GM18502 (cell line): ENCODE data around the gene HES3.
"Not testable (repeated sequence)": the region's sequence is repeated elsewhere in the genome, so short reads cannot be mapped to it uniquely, and the experiment has no call there.

Experiments used
- ATAC-seq: cut with Tn5 transposase; IDR thresholded peaks from one replicate; pipeline ENCODE4 v1.9.1; 2021; ENCODE audit warnings: mild to moderate bottlenecking; ENCODE audit not compliant: unreplicated experiment, poor library complexity

The HES3 gene

DNA sequence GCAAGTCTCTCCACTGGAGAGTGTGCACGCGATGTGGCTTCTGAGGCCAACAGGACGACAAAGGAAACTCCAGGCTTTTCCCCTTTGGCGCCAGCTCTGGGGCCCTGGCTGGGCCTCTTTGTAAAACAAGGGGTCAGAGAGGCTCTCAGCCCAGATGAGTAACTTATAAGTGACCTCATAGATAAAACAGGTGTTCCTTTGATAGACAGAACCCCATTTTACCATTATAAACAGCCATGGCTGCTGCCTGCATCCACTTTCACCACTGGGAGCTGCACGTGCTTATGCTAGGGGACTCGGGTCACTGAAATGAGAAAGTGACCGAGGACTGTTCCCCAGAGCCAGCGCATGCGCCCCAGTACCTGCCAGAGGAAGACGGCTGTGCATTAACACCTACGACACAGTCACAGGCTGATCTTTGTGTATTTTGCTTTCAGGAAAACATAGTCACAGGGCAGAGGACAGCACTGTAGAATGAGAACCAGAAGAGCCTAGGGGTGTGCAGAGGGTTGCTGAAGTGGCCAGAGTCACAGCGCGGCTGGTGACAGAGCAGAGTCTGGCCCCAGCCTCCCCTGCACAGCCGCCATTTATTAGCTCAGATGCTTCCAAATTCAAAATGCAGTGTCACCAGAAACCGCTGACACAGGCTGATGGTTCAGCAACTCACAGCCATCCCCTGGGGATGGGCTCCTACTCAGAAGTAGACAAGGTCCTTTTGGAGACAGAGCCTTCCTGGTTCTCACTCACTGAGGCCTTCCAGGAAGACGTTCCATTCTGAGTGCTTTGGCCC is 25.4 kb upstream of the HES3 start:
- ATAC-seq, result no peak

DNA sequence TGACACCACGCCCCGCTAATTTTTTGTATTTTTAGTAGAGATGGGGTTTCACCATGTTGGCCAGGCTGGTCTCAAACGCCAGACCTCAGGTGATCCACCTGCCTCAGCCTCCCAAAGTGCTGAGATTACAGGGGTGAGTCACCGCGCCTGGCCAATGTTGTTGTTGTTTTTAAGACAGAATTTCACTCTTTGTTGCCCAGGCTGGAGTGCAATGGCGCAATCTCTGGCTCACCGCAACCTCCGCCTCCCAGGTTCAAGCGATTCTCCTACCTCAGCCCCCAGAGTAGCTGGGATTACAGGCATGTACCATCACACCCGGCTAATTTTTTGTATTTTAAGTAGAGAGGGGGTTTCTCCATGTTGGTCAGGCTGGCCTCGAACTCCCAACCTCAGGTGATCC is 24.3 kb upstream of the HES3 start:
- ATAC-seq, result not testable (repeated sequence)

DNA sequence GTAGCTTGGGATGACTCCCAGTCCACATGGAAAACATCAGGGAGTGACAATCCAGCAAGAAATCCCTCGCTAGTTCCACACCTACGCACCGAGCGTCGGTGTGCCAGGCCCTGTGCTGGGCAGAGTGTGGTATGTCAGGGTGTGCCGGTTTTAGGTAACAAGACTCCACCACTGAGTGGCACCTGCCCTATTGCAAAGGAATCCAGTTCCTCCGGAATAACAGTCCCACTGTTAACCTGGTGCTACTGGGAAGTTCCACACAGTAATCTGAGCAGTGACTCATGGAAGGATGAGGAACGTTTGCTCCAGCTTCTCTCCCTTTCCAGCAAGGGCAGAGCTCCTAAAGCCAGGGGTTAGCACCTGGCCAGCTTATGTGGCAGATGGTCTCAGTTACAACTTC is 23.7 kb upstream of the HES3 start:
- ATAC-seq, result no peak

DNA sequence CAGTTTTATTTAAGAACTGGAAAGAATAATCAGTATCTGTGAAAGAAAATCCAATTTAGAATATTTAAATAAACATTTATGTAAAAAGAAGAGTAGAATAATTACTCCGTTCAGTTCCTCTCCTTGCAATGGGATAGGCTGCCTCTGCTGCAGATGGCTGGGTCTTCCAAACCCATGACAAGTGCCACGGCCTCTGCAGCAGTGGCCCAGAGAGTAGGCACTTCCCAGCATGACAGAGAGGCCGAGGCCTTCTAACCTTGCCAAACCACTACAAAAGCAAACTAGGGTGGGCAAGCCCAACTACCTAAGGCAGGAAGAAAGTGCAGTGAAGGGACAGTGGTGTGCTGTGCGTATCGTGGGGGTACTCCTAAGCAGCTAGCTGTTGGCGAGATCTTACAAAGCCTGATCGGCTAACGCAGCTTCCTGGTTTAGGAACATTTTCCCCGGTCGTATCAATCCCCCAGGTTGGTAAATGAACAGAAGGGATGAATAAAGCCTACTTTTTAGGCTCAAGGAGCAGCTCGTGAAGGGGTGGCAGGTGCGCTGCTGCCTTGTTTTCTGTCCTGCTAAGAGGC is 22.7 kb upstream of the HES3 start:
- no peak for ATAC-seq

DNA sequence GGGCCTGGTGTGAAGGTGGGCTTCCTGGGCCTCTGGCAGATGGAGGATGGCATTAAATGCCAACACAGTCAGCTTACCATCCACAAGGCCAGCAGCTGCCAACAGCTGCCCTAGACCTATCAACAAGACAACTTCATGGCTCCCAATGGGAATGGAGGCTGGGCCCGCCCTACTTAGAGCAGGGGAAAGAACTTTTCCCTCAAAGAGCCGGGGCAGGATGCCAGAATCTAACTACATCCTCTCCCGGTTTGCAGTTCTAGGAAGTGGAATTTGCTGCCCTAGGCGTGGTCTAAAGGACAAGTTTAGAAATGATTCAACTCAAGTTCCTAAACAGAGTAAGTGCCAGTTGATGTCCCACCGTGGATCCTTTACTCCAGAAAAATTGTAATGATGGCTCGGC is 21.3 kb upstream of the HES3 start:
- no peak for ATAC-seq

DNA sequence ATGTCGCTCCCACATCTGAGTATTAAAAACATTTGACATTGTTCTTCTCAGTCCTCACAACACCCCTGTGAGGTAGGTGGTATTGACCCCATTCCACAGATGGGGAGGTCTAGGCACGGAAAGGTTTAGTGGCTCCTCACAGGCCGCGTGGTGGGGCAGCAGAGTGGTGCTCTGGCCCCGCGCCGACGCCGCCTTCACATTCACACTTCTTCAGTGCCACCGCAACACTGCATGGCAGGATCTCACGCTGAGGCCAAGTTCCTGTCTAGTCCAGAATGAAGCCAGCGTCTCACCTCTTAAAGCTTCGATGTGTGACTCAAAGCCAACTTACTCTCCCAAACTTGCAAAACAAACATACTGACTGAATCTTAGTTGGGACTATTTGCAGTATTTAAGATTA is 20.4 kb upstream of the HES3 start:
- no peak for ATAC-seq

DNA sequence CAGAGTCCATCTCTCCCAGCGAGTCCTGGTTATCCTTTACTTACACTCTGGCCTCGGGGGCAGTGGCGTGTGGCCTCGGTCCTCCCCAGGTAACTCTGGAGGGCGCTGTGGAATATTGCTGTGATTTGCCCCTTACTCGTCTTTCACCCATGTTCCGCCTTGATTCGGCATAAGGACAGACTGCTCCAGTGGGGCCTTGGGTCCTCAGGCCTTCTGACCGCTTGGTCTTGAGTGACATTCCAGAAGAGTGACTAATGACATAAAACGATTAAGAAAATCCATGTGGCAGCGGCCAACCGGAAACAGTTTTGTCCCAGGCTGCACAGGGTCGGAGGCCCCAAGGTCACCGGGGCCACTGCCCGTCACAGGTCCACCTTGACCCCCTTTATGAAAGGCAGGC is 19.3 kb upstream of the HES3 start:
- ATAC-seq, result no peak

DNA sequence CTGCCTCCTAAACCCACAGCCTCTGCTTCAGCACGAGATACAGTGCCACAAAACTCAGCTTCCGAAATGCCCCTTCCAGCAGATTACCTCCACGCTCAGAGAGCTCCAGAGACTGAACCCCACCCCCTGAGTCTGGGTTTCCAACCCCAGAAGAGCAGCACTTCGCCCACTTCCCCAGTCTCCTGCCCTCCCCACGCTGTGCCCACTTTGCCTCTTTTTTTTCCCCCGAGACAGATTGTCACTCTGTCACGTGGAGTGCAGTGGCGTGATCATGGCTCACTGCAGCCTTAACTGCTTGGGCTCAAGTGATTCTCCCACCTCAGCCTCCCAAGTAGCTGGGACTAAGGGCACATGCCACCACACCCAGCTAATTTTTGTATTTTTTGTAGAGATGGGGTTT is 18.3 kb upstream of the HES3 start:
- no peak for ATAC-seq

DNA sequence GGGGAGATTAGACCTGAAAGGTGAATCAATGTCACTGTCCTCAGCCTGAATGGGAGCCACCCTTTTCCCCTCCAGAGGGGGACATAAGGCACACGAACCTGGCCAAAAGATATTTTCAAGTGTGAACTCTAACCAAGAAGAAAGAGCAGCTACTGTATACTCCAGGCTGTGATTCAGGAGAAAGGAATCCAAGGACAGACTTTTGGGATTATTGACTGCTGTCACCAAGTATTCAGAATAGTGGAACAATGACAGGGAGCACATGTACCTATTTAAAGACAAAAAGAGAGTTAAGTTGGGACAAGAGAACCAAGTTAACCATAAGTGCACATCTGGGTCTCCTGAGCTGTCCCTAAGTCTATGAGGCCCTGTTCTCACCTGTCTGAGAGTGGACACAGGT is 10.6 kb upstream of the HES3 start:
- ATAC-seq, result no peak

DNA sequence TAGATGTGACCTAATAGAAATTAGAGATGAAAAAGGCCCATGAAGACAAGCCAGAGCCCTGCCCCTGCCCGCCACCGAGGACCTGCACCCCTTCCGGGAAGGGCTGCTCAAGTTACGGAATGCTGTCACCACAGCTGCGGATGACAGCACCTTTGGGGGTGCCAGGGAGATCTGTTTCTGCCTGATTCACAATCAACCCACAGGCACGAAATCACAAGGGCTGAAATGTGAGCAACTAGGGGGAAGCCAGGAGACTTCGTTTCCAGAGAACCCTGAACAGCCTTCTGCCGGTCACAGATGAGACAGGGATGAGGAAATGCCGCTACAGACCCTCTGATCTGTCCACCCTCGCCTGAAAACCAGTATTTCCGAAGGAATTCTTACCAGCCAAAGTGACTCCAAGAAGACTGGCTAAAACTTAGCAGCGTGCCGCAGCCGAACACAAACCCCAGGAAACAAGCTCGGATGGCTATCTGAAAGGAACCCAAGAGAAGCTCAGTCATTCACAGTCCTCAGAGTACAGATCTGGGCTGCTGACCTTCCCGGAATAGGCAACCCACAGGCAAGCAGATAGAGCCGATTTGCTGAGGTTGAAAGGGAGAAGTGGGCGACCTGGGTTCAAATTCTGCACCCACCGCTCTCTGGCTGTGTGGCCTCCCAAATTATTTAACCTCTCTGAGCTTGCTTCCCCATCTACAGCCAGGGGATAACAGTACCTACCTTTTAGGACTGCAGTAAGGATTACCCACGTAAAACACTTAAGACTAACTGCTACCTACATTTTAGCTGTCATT is 9.3 kb upstream of the HES3 start:
- no peak for ATAC-seq

DNA sequence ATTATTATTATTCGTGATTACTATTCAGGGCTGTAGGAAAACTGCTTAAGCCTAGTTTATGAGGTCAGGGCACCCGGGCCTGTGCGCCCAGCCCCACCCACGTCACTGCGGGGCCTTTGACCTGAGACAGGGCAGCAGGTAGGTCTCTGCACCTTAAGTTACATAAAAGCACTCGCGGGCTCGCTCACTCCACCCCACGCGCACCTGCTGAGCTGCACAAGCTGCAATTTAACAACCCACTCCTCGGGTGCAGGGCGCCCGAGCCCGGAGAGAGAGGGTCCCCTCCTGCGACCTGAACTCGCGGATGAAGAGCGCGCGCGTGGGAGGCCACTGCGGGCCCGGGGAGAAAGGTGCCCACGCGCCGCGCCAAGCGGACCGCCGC is 8.7 kb upstream of the HES3 start:
- no peak for ATAC-seq

DNA sequence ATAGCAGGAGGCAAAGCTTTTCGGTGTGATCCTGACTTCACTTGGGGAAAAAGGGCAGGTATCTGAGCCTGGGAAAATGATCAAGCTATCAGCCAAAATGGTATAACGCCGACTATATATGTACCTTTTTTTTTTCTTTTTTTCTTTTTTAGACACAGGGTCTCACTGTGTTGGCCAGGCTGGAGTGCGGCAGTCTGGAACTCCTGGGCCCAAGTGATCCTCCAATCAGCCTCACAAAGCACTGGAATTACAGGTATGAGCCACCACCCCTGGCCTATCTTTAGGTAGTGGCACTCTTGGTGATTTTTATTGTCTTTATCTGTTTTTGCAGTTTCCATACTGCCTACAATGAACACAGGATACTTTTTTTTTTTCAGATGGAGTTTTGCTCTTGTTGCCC is 6.9 kb upstream of the HES3 start:
- ATAC-seq, result no peak

DNA sequence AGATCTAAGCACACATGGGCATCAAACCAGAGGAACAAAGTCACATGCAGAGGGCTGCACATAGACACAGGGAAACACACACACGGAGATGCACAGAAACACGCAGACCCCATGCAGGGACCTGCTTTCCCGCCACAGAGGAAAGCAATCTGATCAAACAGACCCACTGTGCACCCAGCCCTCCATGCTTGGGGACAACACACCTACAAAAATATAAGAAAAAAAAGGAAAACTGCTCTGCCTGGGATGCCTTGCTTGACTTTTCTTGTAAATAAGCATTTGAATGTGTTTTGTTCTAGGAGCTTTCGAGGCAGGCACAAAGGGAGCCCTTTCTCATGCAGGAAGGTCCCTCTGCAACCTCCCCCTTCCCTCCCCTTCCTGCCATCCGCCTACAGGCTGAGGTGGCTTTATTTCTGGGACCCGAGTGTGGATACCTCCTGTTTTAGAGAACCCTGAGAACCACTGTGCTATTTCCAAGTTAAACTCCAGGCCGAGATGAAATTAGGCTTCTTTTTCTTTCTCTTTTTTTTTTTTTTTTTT is 4.7 kb upstream of the HES3 start:
- no peak for ATAC-seq

DNA sequence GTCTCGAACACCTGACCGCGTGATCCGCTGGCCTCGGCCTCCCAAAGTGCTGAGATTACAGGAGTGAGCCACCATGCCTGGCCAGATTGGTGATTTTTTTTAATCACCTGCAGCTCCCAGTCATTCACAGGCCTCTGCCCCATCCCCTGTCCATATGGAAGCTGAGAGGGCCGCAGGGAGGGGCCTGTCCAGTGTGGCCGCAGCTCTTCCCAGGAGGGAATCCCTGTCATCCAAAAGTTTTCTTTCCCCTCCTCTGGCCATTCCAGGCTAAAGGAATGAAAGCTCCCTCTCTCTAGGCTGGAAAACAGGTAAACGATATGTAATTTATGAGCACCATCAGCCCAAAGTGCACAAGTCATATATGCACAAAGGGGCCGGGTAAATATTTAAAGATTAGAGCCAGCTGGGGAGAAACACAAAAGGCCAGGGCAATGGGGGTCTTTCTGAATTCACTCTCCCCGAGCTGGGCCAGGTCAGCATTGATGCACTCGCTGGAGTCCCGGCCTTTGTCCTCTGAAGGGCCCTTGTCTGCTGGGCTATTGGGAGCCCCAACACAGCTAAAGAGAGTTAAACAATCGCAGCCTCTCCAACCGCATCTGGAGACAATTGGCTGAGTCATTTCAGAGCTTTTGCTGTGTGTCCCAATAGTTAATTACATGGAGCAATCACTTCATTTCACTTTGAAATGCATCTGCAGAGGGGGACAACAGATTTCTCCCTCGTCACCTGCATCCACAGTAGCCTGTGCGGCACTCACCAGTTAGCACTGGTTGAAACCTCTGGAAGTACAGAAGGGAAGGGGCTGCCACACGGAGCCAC is 3.8 kb upstream of the HES3 start:
- no peak for ATAC-seq

DNA sequence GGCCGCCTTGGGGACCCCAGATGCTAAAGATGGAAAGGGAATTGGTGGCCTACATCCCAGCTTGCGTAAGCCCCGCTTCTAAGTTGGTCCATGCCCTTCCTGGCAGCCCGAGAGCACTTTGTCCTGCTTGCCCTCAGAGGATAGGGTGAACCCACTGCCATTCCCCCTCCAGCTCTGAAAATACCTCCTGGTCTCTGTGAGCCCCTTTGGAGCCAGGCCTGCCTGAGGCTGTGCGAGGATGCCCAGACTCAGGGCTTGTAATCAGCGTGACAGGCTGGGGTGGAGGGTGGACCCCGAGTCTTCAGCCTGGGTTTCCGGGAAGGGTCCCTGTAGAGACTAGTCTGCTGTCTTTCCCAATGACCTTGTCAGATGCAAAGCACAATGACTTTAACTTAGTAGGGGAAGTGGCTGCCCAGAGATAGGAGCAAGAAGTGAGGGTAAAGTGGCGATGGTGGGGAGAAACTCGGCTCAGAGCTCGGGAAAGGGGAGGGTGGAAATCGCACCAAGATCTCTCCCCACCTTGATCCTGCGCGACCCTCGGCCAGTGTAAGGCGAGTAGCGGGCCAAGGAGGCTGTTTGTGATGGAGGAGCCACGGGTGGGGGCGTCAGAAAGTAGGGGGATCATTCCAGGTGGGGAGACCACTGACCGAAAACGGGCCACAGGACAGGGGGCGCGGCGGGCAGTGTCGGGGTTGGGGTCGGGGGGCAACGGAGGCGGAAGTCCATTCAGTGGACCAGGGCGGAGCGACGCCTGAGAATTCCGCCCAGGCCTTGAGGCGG is 2.7 kb upstream of the HES3 start:
- no peak for ATAC-seq

DNA sequence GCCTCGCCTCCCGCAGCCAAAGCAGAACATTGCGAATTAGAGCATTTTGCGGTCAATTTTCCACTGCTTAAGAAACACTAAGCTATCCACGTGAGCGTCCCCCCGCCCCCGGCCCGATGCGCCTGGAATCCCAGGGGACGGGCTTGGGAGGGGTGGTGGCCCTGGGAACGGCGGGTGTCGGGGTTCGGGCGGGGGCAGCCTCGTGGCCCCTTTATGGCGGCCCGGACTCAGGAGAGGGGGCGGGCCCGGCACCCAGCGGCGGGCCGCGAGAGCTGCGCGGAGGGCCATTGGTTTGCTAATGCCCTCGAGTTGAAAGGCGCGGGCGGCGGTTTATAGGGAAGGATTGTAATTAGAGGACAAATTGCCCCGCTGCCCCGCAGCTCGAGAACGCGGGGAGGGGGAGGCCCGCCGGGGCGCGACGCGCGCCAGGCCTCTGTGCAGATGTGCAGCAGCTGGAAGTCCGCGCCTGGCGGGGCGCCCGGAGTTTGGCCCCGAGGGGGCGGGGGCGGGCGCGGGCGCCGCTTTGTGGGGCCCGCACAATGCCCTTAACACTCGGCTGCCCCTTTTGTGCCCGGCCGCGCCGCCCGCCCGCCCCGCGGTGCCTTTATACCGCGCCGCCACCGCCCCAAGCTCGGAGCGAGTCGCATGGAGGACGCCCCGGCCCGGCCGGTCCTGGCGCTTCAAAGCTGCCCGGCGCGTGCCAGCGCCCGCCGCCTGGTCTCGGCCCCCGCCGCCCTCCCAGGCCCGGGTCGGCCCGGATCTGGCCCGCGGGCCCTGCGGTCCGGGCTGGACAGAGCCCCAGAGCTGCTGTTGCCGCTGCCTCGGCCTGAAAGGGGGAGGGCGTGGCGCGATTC is 1.9 kb upstream of the HES3 start:
- ATAC-seq, result no peak

DNA sequence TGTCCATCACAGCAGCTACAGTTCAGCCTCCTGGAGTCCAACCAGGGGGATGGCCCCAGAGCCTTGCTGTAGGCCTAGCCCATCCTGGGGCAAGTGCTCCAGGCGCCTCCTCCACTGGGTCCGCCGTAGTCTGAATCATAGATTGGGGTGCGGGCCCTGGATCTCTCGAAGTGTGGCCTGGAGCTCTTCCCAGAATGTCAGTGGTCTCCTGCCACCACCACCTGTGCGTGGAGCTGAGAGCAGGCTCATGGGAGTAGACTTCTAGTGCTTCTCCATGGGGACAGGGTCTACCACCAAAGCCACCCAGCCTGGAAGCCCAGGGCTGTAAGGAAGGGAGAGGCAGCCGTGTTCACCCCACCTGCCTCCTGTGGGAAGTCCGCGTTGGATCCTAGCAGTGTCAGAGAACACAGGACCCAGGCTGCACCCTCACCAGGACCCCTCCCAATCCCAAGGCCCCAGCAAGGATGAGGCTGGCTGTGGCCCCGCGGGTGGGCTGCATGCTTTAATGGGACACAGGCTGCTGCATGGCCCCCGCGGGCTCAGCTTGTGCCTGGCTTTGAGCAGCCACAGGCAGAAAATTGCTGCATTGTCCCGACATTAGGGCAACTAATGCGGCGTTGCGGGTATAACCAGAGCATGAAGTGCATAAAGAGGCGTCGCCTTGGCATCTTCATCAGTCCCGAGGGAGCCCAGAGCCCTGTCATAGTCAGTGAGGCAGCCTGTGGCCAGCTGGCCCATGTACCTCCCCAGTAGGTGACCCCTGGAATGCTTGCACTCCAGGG is 735 bp upstream of the HES3 start:
- ATAC-seq, result no peak

DNA sequence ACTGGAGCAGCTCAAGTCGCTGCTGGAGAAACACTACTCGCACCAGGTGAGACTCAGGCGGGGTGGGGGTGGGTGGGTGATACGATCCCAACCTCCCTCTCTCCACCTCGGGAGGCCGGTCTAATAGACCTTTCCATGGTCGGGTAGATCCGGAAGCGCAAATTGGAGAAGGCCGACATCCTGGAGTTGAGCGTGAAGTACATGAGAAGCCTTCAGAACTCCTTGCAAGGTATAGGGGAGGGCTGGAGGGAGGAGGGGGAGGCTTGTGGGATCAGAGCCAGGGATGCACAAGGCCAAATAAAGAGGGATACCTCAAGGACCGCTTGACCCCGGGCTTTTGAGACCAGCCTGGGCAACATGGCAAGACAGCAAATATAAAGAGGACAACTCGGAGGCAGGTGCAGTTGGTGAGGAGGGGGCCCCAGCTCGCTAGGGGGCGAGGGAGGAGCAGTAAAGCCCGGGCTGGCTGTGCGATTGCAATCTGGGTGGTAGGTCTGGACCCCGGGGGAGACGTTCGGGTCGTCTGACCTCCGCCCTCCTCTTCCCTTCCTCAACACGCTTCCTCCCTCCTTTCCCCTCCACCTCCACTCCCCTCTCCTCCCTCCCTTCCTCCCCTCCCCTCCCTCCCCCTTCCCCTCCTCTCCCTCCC is 546 bp downstream of the HES3 start:
- ATAC-seq, result no peak
